ENCODE results near the gene DUSP3.

DUSP3 gene

GRCh38 chr17:43788540-43788939 is 9.8 kb upstream of the DUSP3 start:
- TF ChIP-seq CTCF (IDR thresholded peaks at IDR 0.05; ENCODE audit: insufficient read depth, low read length, poor library complexity, severe bottlenecking), result no peak
- Histone ChIP-seq H3K4me3 (replicated peaks; ENCODE audit: low read depth, low read length) (no peak overlapping the region), H3K36me3 (ENCODE audit: control insufficient read depth, insufficient read depth, low read length) (no peaks in the 10 kb centered on the region), H3K27me3 (replicated peaks; ENCODE audit: control insufficient read depth, insufficient read depth, low read length) (no peaks in the 10 kb centered on the region)
- no peak for DNase-seq (ENCODE audit: extremely low read depth, insufficient read length)

- Histone ChIP-seq H3K27me3 (replicated peaks; ENCODE audit: control insufficient read depth, insufficient read depth, low read length) (no peaks in the 10 kb centered on the region; the same call in 1 of the 2 replicates), H3K4me3 (replicated peaks; ENCODE audit: low read depth, low read length) (no peak overlapping the region), H3K36me3 (ENCODE audit: control insufficient read depth, insufficient read depth, low read length) (no peaks in the 10 kb centered on the region)
- no peak for DNase-seq (ENCODE audit: extremely low read depth, insufficient read length)
- no peak for TF ChIP-seq CTCF (IDR thresholded peaks at IDR 0.05; ENCODE audit: insufficient read depth, low read length, poor library complexity, severe bottlenecking)
Observed at GRCh38 chr17:43787728-43788127, 9.0 kb upstream of the DUSP3 start.

- H3K27me3 ChIP-seq (replicated peaks; ENCODE audit: control insufficient read depth, insufficient read depth, low read length), result no peaks in the 10 kb centered on the region; the same call in 1 of the 2 replicates
- TF ChIP-seq CTCF (IDR thresholded peaks at IDR 0.05; ENCODE audit: insufficient read depth, low read length, poor library complexity, severe bottlenecking), result no peak
- H3K4me3 ChIP-seq (replicated peaks; ENCODE audit: low read depth, low read length), result no peak overlapping the region
- DNase-seq (ENCODE audit: extremely low read depth, insufficient read length), result no peak
- no peaks in the 10 kb centered on the region for H3K36me3 ChIP-seq (ENCODE audit: control insufficient read depth, insufficient read depth, low read length)
Observed at GRCh38 chr17:43784628-43785101, 5.9 kb upstream of the DUSP3 start.

- Histone ChIP-seq H3K4me3 (replicated peaks; ENCODE audit: low read depth, low read length) (no peak overlapping the region), H3K27me3 (replicated peaks; ENCODE audit: control insufficient read depth, insufficient read depth, low read length) (peaks cover 2% of the 10 kb centered on the region; the same call in 1 of the 2 replicates), H3K36me3 (ENCODE audit: control insufficient read depth, insufficient read depth, low read length) (no peaks in the 10 kb centered on the region)
- DNase-seq (ENCODE audit: extremely low read depth, insufficient read length), result no peak
- no peak for TF ChIP-seq CTCF (IDR thresholded peaks at IDR 0.05; ENCODE audit: insufficient read depth, low read length, poor library complexity, severe bottlenecking)
Observed at GRCh38 chr17:43784068-43784467, 5.3 kb upstream of the DUSP3 start.

- TF ChIP-seq CTCF (IDR thresholded peaks at IDR 0.05; ENCODE audit: insufficient read depth, low read length, poor library complexity, severe bottlenecking), result no peak
- peaks cover 2% of the 10 kb centered on the region; the same call in 1 of the 2 replicates for H3K27me3 ChIP-seq (replicated peaks; ENCODE audit: control insufficient read depth, insufficient read depth, low read length)
- DNase-seq (ENCODE audit: extremely low read depth, insufficient read length), result no peak
- no peak overlapping the region for H3K4me3 ChIP-seq (replicated peaks; ENCODE audit: low read depth, low read length)
- no peaks in the 10 kb centered on the region for H3K36me3 ChIP-seq (ENCODE audit: control insufficient read depth, insufficient read depth, low read length)
Observed at GRCh38 chr17:43782913-43783680, 4.3 kb upstream of the DUSP3 start.

Data from GM06990 (cell line).